ENCODE data around the gene ISL2. TPM values are rescaled to one million over a fixed set of nuclear protein-coding genes. Genes with fewer than 3 reads are reported as not detected.
"Not testable (repeated sequence)": the region's sequence is repeated elsewhere in the genome, so short reads cannot be mapped to it uniquely, and the experiment has no call there.

The ISL2 gene
- total RNA-seq: 1 to 10 TPM; 1.8 to 5.1 (median 4.2) TPM

DNA sequence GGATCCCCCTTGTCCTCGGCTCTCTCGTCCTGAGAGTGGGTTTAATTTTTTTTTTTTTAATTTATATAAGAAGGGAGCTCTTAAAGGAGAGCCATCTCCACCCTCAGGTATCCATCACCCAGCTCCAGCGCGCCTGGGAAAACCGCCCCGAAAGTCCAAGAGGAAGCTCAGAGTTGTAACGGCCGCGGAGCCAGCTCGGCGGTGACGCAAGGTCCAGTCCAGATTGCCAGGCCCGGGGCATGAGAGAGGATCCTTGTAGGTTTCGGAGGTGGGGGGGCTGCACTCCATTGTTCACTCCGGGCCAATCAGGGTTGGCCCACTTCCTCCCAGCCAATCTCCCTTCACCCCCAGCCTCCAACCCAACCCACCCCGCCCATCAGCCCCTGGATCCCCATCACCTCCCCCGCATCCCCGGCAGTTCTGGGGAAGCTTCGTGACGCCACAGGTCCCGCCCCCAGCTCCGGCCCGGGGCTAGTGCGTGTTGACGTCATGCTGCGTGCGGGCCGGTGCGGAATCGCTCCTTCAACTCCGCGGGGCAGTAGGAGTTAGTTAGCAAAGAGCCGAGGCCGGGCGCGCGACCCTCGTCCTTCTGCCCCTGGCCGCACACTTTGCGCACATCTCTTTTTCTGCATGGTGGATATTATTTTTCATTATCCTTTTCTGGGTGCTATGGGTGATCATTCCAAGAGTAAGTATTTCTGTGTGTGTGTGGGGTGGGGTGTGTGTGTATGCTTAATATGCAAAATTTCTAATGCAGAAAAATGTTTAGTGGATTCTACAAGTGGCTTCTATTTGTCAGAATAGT lies at the start of gene ISL2:
TSS of gene ISL2 (plus strand) at position 520 of the 805 bp plus-strand sequence. CDS start at position 631, 111 bp downstream.
- no peaks in the 10 kb centered on the region for H3K9me3 ChIP-seq
- intact Hi-C loops (cut with DNase I): no loop called here
- peak; percentile 97 for DNase-seq (ENCODE audit: extremely low spot score)
- H3K4me3 ChIP-seq: peak within 1 kb of the TSS; percentile 52 to 68 (median 57)
- H3K36me3 ChIP-seq: peaks cover 0 to 14% (median 3%) of the 10 kb centered on the region in 4 donors
- H3K27ac ChIP-seq (replicated peaks in 1 of 4): peak within 1 kb of the TSS; percentile 78 to 82 (median 80)
- WGBS: under 1% methylated on average over 18 of the region's 40 CpGs
- H3K27me3 ChIP-seq: peaks cover 0 to 84% (median 2%) of the 10 kb centered on the region in 4 donors
- TF ChIP-seq POLR2A (IDR thresholded peaks at IDR 0.05; ENCODE audit: low read depth): no peak
- TF ChIP-seq POLR2AphosphoS5 (IDR thresholded peaks at IDR 0.05): peak; percentile 76 to 88
- peaks cover 46 to 64% (median 63%) of the 10 kb centered on the region in 4 donors for H3K4me1 ChIP-seq

- 85% methylated on average over 3 of the region's 3 CpGs for WGBS
- Histone ChIP-seq H3K36me3 (peaks cover 9 to 63% (median 31%) of the 10 kb centered on the region in 4 donors), H3K27me3 (no peaks in the 10 kb centered on the region), H3K4me3 (no peak overlapping the region), H3K4me1 (peaks cover 0 to 12% (median 8%) of the 10 kb centered on the region in 4 donors), H3K9me3 (no peaks in the 10 kb centered on the region), H3K27ac (replicated peaks in 1 of 4) (no peak overlapping the region)
- TF ChIP-seq CTCF (IDR thresholded peaks at IDR 0.05) (no peak), EP300 (IDR thresholded peaks at IDR 0.05) (no peak), POLR2A (IDR thresholded peaks at IDR 0.05; ENCODE audit: low read depth) (no peak), POLR2AphosphoS5 (IDR thresholded peaks at IDR 0.05) (no peak)
- DNase-seq (ENCODE audit: extremely low spot score): no peak
- intact Hi-C loops (cut with DNase I): no loop called here
Measured at GRCh38 chr15:76289582-76289981, 47.0 kb upstream of the ISL2 start.

- intact Hi-C loops (cut with DNase I): no loop called here
Measured at GRCh38 chr15:76293361-76293760, 43.2 kb upstream of the ISL2 start.

GRCh38 chr15:76294463-76294862 lies 42.1 kb upstream of the ISL2 start:
- H3K27me3 ChIP-seq; H3K4me3 ChIP-seq; H3K9me3 ChIP-seq; intact Hi-C loops (cut with DNase I); DNase-seq (ENCODE audit: extremely low spot score); H3K27ac ChIP-seq (replicated peaks in 1 of 4): not testable (repeated sequence)
- 100% methylated on average over 1 of the region's 1 CpG for WGBS
- peaks cover 0 to 14% (median 2%) of the 10 kb centered on the region in 4 donors for H3K36me3 ChIP-seq
- peaks cover 0 to 21% (median 19%) of the 10 kb centered on the region in 4 donors for H3K4me1 ChIP-seq

More at GRCh38 chr15:76293361-76293760, 43.2 kb upstream of the ISL2 start:
- Histone ChIP-seq H3K4me1 (peaks cover 0 to 19% (median 12%) of the 10 kb centered on the region in 4 donors), H3K27ac (replicated peaks in 1 of 4) (no peak overlapping the region), H3K36me3 (peaks cover 0 to 25% (median 7%) of the 10 kb centered on the region in 4 donors), H3K9me3 (no peaks in the 10 kb centered on the region), H3K4me3 (no peak overlapping the region), H3K27me3 (no peaks in the 10 kb centered on the region)
- TF ChIP-seq EP300 (IDR thresholded peaks at IDR 0.05) (no peak), POLR2A (IDR thresholded peaks at IDR 0.05; ENCODE audit: low read depth) (no peak), CTCF (IDR thresholded peaks at IDR 0.05) (no peak), POLR2AphosphoS5 (IDR thresholded peaks at IDR 0.05) (no peak)
- WGBS: 27% methylated on average over 1 of the region's 1 CpG
- DNase-seq (ENCODE audit: extremely low spot score): no peak

DNA sequence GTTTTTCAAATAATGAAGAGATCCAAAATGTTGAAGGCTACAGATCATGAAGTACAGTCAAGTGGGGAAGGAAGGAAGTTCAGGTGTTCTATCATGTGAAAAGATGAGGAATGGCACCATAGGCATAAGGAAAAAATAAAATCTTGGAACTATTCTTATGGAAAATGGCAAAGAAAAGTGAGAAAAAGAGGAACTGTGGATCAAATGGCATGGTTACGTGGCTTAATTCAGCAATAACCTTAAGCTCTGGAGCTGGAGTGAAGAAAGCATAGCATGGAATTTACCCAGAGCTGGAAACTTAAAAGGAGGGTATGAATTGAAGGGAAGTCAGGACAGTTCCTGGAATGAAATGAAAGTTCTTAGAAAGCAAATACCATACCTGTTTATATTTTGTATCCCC lies 39.7 kb upstream of the ISL2 start:
- Histone ChIP-seq H3K4me3 (no peak overlapping the region), H3K4me1 (peaks cover 5 to 33% (median 25%) of the 10 kb centered on the region in 4 donors), H3K27ac (replicated peaks in 1 of 4) (no peak overlapping the region), H3K9me3 (no peaks in the 10 kb centered on the region), H3K27me3 (no peaks in the 10 kb centered on the region), H3K36me3 (peaks cover 0 to 5% (median 0%) of the 10 kb centered on the region in 4 donors)
- intact Hi-C loops (cut with DNase I): no loop called here
- TF ChIP-seq CTCF (IDR thresholded peaks at IDR 0.05) (no peak), POLR2A (IDR thresholded peaks at IDR 0.05; ENCODE audit: low read depth) (no peak), POLR2AphosphoS5 (IDR thresholded peaks at IDR 0.05) (no peak), EP300 (IDR thresholded peaks at IDR 0.05) (no peak)
- 90% methylated on average over 1 of the region's 1 CpG for WGBS
- DNase-seq (ENCODE audit: extremely low spot score): no peak

DNA sequence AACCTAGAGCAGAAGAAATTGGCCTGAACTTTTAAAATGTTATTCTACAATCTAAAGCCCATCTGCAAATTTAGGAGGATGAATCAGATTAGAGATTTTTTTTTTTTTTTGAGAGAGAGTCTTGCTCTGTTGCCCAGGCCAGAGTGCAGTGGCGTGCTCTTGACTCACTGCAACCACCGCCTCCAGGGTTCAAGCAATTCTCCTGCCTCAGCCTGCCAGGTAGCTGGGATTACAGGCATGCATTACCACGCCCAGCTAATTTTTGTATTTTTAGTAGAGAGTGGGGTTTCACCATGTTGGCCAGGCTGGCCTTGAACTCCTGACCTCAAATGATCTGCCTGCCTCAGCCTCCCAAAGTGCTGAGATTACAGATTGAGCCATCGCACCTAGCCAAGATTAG lies 38.6 kb upstream of the ISL2 start:
- intact Hi-C loops (cut with DNase I); H3K4me3 ChIP-seq; H3K36me3 ChIP-seq; H3K9me3 ChIP-seq; H3K27ac ChIP-seq (replicated peaks in 1 of 4); H3K27me3 ChIP-seq; DNase-seq (ENCODE audit: extremely low spot score): not testable (repeated sequence)
- WGBS: 96% methylated on average over 4 of the region's 4 CpGs
- H3K4me1 ChIP-seq: peaks cover 16 to 44% (median 31%) of the 10 kb centered on the region in 4 donors
